Right lobe of liver (tissue), 6 donors: ENCODE results near the gene TPGS2. TPM values are rescaled to one million over a fixed set of nuclear protein-coding genes. Genes with fewer than 3 reads are reported as not detected.
"Not testable (repeated sequence)": the region's sequence is repeated elsewhere in the genome, so short reads cannot be mapped to it uniquely, and the experiment has no call there.

ENCODE experiments used
- ATAC-seq, 4 donors: fragments of 200-7000 bp; cut with Tn5 transposase; one replicate each; pipeline ENCODE4 v1.9.1; 2020; ENCODE audit warnings: mild to moderate bottlenecking in 4 of 4, moderate library complexity in 4 of 4
- DNase-seq, 3 donors: peaks; one replicate each; pipeline ENCODE4 v3.0.0-alpha.2; 2020
- H3K27ac ChIP-seq, 3 donors: fragments of 200-600 bp; one replicate each; pipeline ENCODE4 v1.8.0; 2022
- H3K27me3 ChIP-seq, 2 donors: fragments of 200-600 bp; one replicate each; pipeline ENCODE4 v1.8.0; 2022
- H3K36me3 ChIP-seq, 4 donors: fragments of 200-600 bp; sonication (generic) in 1 of 4; one replicate each; pipeline versions ENCODE4 v1.5.1 to v1.8.0; 2017 to 2022; ENCODE audit warnings: control low read depth in 1 of 4
- H3K4me1 ChIP-seq, 4 donors: fragments of 200-600 bp; sonication (generic) in 1 of 4; one replicate each; pipeline versions ENCODE4 v1.5.1 to v1.8.0; 2017 to 2022; ENCODE audit warnings: control low read depth in 1 of 4
- H3K4me3 ChIP-seq, 3 donors: fragments of 200-600 bp; one replicate each; pipeline ENCODE4 v1.8.0; 2022
- H3K9me3 ChIP-seq, 4 donors: fragments of 200-600 bp; sonication (generic) in 1 of 4; one replicate each; pipeline versions ENCODE4 v1.5.1 to v1.8.0; 2017 to 2022; ENCODE audit warnings: control low read depth in 1 of 4
- CTCF ChIP-seq, 4 donors: fragments of 200-600 bp in 3 of 4; fragments of 450-650 bp in 1 of 4; IDR thresholded peaks; one replicate each; pipeline versions ENCODE4 v1.5.1 to v1.8.0; 2016 to 2022; ENCODE audit warnings: antibody characterized with exemption in 4 of 4, mild to moderate bottlenecking in 2 of 4
- POLR2A ChIP-seq: fragments of 450-650 bp; IDR thresholded peaks from one replicate; pipeline ENCODE4 v1.6.1; 2017; ENCODE audit warnings: antibody characterized with exemption, mild to moderate bottlenecking
- WGBS: methylation state at CpG from one replicate; pipeline ENCODE4 v1.1.6; 2018; ENCODE audit warnings: low coverage, low lambda C conversion rate; ENCODE audit not compliant: insufficient coverage; ENCODE audit errors: missing lambda C conversion rate; 5-methylcytosine and 5-hydroxymethylcytosine counted together
- intact Hi-C, 2 donors: fragments of 100-400 bp; cut with DNase I; formaldehyde crosslinking; loops; one replicate each; pipeline versions ENCODE4 v1.11.2 to v1.14.1; 2022
- long read RNA-seq: library from polyadenylated mRNA; unstranded; transcript quantifications from one replicate; pipeline ENCODE4 v2.0.0, GENCODE V29; 2019
- total RNA-seq, 6 experiments: library from RNA; depleted of rRNA in 2 of 6; stranded (reverse); fragments of >200 nt in 2 of 6; fragmentation: NEBNext Ultra II Directional in 3 of 6; extraction: Animal tissue kit (Norgen Biotek cat#: 25700) in 3 of 6; gene quantifications; one replicate each; pipeline versions ENCODE4 v1.1.0 to v1.2.4, GENCODE V29; 2016 to 2023
- donor health status: DM: no; HTN: yes; CAD: no.
- donor health status: DM: no; HTN: no; CAD: no.
- donor health status: DM: no; HTN: no; CAD: no.
- donor health status: DM: no; HTN: yes; CAD: no.
- donor health status: DM: no; HTN: yes; CAD: no.

Gene TPGS2
- total RNA-seq = 10 to 100 TPM; 14.0 to 56.2 (median 23.1) TPM
- long read RNA-seq, full-length matches to known transcripts = 7 of 8 reads
- long read RNA-seq, partial matches to known transcripts = 0 of 8 reads
- long read RNA-seq, other reads (novel, unspliced or antisense) = 1 of 8 reads

GRCh38 chr18:36828630-36829361 lies at the start of gene TPGS2, which contains the start of gene KIAA1328:
Gene TPGS2, minus strand, starts transcription at chr18:36829002. Its CDS starts 235 bp downstream, at chr18:36828767.
Gene KIAA1328, plus strand, starts transcription at chr18:36829127. Its CDS starts 12 bp downstream, at chr18:36829139.
- Histone ChIP-seq H3K4me1 (peaks cover 0 to 7% (median 0%) of the 10 kb centered on the region in 4 donors), H3K36me3 (no peaks in the 10 kb centered on the region), H3K9me3 (no peaks in the 10 kb centered on the region), H3K27me3 (no peaks in the 10 kb centered on the region), H3K27ac (peak within 1 kb of the TSS; percentile 50 to 81 (median 61)), H3K4me3 (peak within 1 kb of the TSS; percentile 76 to 97 (median 85))
- peak; percentile 88 to 91 (median 91) for DNase-seq
- TF ChIP-seq POLR2A = peak; percentile 35
- TF ChIP-seq CTCF (IDR thresholded peaks at IDR 0.05) = peak; percentile 21 to 36 (median 36)
- peak; percentile 94 to 98 (median 96) for ATAC-seq
- WGBS = 0% methylated on average over 9 of the region's 83 CpGs
- intact Hi-C loops = no loop called here

- ATAC-seq, intact Hi-C loops, DNase-seq, H3K9me3 ChIP-seq, H3K27me3 ChIP-seq, H3K27ac ChIP-seq, H3K36me3 ChIP-seq, H3K4me3 ChIP-seq, H3K4me1 ChIP-seq: not testable (repeated sequence)
Measured at GRCh38 chr18:36873826-36874225, 45.0 kb upstream of the TPGS2 start.

GRCh38 chr18:36872329-36872728 lies 43.5 kb upstream of the TPGS2 start:
- no peak overlapping the region for H3K4me3 ChIP-seq
- intact Hi-C loops = no loop called here
- no peaks in the 10 kb centered on the region for H3K4me1 ChIP-seq
- no peaks in the 10 kb centered on the region for H3K27me3 ChIP-seq
- DNase-seq (no peak), ATAC-seq (no peak)
- no peaks in the 10 kb centered on the region for H3K36me3 ChIP-seq
- H3K27ac ChIP-seq = no peak overlapping the region
- TF ChIP-seq POLR2A = no peak
- TF ChIP-seq CTCF (IDR thresholded peaks at IDR 0.05) = no peak
- no peaks in the 10 kb centered on the region for H3K9me3 ChIP-seq

- Histone ChIP-seq H3K27ac (no peak overlapping the region), H3K4me1 (no peaks in the 10 kb centered on the region), H3K9me3 (no peaks in the 10 kb centered on the region), H3K27me3 (no peaks in the 10 kb centered on the region), H3K4me3 (no peak overlapping the region), H3K36me3 (no peaks in the 10 kb centered on the region)
- intact Hi-C loops = no loop called here
- ATAC-seq (no peak), DNase-seq (no peak)
- TF ChIP-seq CTCF (IDR thresholded peaks at IDR 0.05) (no peak), POLR2A (no peak)
- 94% methylated on average over 3 of the region's 3 CpGs for WGBS
Measured at GRCh38 chr18:36871801-36872200, 43.0 kb upstream of the TPGS2 start.

- no peak for DNase-seq
- intact Hi-C loops = no loop called here
- H3K27me3 ChIP-seq = no peaks in the 10 kb centered on the region
- WGBS = 75% methylated on average over 1 of the region's 1 CpG
- no peaks in the 10 kb centered on the region for H3K36me3 ChIP-seq
- ATAC-seq = no peak
- no peak overlapping the region for H3K4me3 ChIP-seq
- H3K4me1 ChIP-seq = no peaks in the 10 kb centered on the region
- H3K9me3 ChIP-seq = no peaks in the 10 kb centered on the region
- no peak overlapping the region for H3K27ac ChIP-seq
- no peak for TF ChIP-seq POLR2A
- TF ChIP-seq CTCF (IDR thresholded peaks at IDR 0.05) = no peak
Measured at GRCh38 chr18:36867056-36867455, 38.3 kb upstream of the TPGS2 start.
